ENCODE measurements around the gene NHS. TPM values are rescaled to one million over a fixed set of nuclear protein-coding genes. Genes with fewer than 3 reads are reported as not detected.
A peak's percentile ranks its signal among the peaks of the same experiment; 100 is the strongest.

Gene NHS
- total RNA-seq, 1 experiment from 2014 or later = 19.5 TPM

- Mint-ChIP-seq H3K4me3 (ENCODE audit: low read depth, unreplicated experiment) (peak overlapping the region; percentile 12), H3K9me3 (ENCODE audit: low read depth, unreplicated experiment) (no peaks in the 10 kb centered on the region), H3K27ac (ENCODE audit: unreplicated experiment) (no peak overlapping the region), H3K27me3 (ENCODE audit: unreplicated experiment) (no peaks in the 10 kb centered on the region), H3K4me1 (ENCODE audit: low read depth, unreplicated experiment) (peaks cover 18% of the 10 kb centered on the region), H3K36me3 (ENCODE audit: insufficient read depth, unreplicated experiment) (no peaks in the 10 kb centered on the region)
- BruUV-seq (replicated peaks) = no TSS peak
- peak; percentile 17 for TF ChIP-seq CTCF (IDR thresholded peaks at IDR 0.05; ENCODE audit: unreplicated experiment)
- intact Hi-C loops (cut with micrococcal nuclease; ENCODE audit: unreplicated experiment) = loop anchor here (2.0 to 10.0 kb wide), 2 partner anchors 130 to 466 kb away; no protein-coding TSS in a partner anchor
- DNase-seq = no peak
- CTCF ChIA-PET = interaction anchor here (0.7 kb wide), 1 partner anchor 633 kb away, joined by 4 read pairs; no protein-coding TSS in a partner anchor
Observed at GRCh38 chrX:17744896-17745523, 370.0 kb downstream of the NHS start.

GRCh38 chrX:17747692-17748091, 372.7 kb downstream of the NHS start:
- no peaks in the 10 kb centered on the region for H3K27me3 Mint-ChIP-seq (ENCODE audit: unreplicated experiment)
- CTCF ChIA-PET = no interaction called here

GRCh38 chrX:17748684-17749083, 373.7 kb downstream of the NHS start:
- Mint-ChIP-seq H3K4me1 (ENCODE audit: low read depth, unreplicated experiment) (peaks cover 18% of the 10 kb centered on the region), H3K4me3 (ENCODE audit: low read depth, unreplicated experiment) (no peak overlapping the region), H3K27ac (ENCODE audit: unreplicated experiment) (no peak overlapping the region), H3K36me3 (ENCODE audit: insufficient read depth, unreplicated experiment) (no peaks in the 10 kb centered on the region), H3K27me3 (ENCODE audit: unreplicated experiment) (no peaks in the 10 kb centered on the region), H3K9me3 (ENCODE audit: low read depth, unreplicated experiment) (no peaks in the 10 kb centered on the region)
- BruUV-seq (replicated peaks) = no TSS peak
- CTCF ChIA-PET = no interaction called here
- no peak for DNase-seq
- intact Hi-C loops (cut with micrococcal nuclease; ENCODE audit: unreplicated experiment) = loop anchor here (10.0 kb wide), 1 partner anchor 126 kb away; no protein-coding TSS in a partner anchor
- TF ChIP-seq CTCF (IDR thresholded peaks at IDR 0.05; ENCODE audit: unreplicated experiment) = no peak

More at GRCh38 chrX:17747692-17748091, 372.7 kb downstream of the NHS start:
- no TSS peak for BruUV-seq (replicated peaks)
- no peaks in the 10 kb centered on the region for H3K9me3 Mint-ChIP-seq (ENCODE audit: low read depth, unreplicated experiment)
- no peak overlapping the region for H3K4me3 Mint-ChIP-seq (ENCODE audit: low read depth, unreplicated experiment)
- DNase-seq = no peak
- intact Hi-C loops (cut with micrococcal nuclease; ENCODE audit: unreplicated experiment) = loop anchor here (10.0 kb wide), 1 partner anchor 127 kb away; no protein-coding TSS in a partner anchor
- H3K27ac Mint-ChIP-seq (ENCODE audit: unreplicated experiment) = no peak overlapping the region
- H3K36me3 Mint-ChIP-seq (ENCODE audit: insufficient read depth, unreplicated experiment) = no peaks in the 10 kb centered on the region
- no peak for TF ChIP-seq CTCF (IDR thresholded peaks at IDR 0.05; ENCODE audit: unreplicated experiment)
- peaks cover 18% of the 10 kb centered on the region for H3K4me1 Mint-ChIP-seq (ENCODE audit: low read depth, unreplicated experiment)

- no peak overlapping the region for H3K27ac Mint-ChIP-seq (ENCODE audit: unreplicated experiment)
Observed at GRCh38 chrX:17750436-17750835, 375.4 kb downstream of the NHS start.

More at GRCh38 chrX:17750436-17750835, 375.4 kb downstream of the NHS start:
- intact Hi-C loops (cut with micrococcal nuclease; ENCODE audit: unreplicated experiment) = no loop called here
- CTCF ChIA-PET = no interaction called here
- H3K27me3 Mint-ChIP-seq (ENCODE audit: unreplicated experiment) = no peaks in the 10 kb centered on the region
- H3K9me3 Mint-ChIP-seq (ENCODE audit: low read depth, unreplicated experiment) = no peaks in the 10 kb centered on the region
- no peaks in the 10 kb centered on the region for H3K36me3 Mint-ChIP-seq (ENCODE audit: insufficient read depth, unreplicated experiment)
- no peak overlapping the region for H3K4me3 Mint-ChIP-seq (ENCODE audit: low read depth, unreplicated experiment)
- BruUV-seq (replicated peaks) = no TSS peak
- peaks cover 18% of the 10 kb centered on the region for H3K4me1 Mint-ChIP-seq (ENCODE audit: low read depth, unreplicated experiment)
- no peak for TF ChIP-seq CTCF (IDR thresholded peaks at IDR 0.05; ENCODE audit: unreplicated experiment)
- no peak for DNase-seq

All from Calu3 (cell line).